ENCODE measurements around the gene CPZ.

Gene CPZ

DNA sequence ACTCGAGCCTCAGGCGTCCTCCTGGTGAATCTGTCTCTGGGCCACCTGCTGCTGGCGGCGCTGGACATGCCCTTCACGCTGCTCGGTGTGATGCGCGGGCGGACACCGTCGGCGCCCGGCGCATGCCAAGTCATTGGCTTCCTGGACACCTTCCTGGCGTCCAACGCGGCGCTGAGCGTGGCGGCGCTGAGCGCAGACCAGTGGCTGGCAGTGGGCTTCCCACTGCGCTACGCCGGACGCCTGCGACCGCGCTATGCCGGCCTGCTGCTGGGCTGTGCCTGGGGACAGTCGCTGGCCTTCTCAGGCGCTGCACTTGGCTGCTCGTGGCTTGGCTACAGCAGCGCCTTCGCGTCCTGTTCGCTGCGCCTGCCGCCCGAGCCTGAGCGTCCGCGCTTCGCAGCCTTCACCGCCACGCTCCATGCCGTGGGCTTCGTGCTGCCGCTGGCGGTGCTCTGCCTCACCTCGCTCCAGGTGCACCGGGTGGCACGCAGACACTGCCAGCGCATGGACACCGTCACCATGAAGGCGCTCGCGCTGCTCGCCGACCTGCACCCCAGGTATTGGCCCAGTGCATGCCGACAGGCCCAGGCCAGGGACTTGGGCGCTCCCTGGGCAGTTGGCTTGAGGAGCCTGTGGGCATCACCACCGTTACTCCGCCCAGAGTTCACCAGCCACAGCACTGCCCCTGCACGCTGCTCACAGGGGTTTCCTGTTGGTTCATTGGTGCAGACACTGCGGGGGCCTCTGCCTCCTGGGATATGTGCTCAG lies 11.3 kb upstream of the CPZ start:
- no peak for DNase-seq

DNA sequence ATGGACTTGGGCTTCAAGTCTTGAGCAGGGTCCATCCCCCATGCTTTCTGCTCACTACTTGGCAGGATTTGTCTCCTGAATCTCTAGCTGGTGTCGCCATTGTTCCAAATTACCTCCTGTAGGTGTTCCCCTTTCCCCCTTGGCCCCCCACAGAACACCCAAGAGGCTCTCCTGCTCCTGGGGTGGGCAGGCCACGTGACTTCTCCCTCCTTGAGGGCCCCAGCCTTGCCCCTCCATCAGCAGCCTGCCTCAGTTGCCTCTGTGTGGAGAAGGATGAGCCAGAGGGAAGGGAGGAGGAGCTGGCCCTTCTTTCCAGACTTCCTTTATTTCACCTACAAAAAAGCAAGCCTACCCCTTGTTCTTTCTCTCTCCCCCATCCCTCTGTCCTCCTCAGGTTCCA lies 10.5 kb upstream of the CPZ start:
- DNase-seq, result no peak

DNA sequence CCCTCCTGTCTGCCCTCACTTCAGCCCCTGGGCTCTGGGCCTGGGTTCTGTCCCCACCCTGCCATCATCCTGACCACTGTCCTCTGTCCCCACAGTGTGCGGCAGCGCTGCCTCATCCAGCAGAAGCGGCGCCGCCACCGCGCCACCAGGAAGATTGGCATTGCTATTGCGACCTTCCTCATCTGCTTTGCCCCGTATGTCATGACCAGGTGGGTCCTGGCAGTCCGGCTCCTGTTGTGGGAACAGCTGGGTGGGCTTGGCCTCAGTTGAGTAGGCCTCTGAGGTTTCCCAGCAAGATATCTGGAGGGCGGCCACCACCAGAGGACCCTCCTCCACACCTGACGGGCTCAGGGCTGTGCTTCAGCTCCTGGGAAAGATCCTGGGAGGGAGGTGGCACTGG lies 10.1 kb upstream of the CPZ start:
- no peak for DNase-seq

DNA sequence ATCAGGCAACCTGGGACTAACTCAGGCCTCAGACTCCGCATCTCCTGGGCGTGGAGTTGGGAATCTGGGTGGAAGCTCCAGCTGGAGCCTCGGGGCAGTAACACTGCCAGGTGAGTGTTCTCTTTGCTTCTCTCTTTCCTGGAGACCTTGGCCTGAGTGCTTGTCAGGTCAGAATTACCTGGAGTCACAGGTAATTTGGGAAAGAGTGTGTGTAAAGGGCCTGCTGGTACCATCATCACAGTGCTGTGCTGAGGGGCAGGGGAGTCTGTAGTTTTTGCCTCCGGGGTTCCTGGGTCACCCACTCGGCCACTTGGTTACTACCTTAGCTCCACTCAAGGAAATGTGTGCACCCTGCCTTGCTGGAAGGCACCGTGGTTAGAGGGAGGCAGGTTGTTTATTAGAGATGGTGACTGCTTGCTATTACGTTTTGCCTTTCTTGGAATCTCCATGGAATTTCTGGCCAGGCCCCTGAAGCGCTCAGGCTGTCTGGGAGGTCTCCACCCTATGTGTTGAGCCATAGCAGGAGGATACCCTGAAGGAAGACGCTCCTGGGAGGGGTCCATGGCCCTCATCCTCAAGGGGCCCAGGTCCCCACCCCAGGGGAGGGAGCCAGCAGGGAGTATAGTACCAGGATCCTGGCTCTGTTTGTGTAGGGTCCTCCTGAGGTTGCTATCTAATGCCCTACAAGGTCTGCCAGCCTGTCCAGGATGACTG lies 9.5 kb upstream of the CPZ start:
- no peak for DNase-seq

DNA sequence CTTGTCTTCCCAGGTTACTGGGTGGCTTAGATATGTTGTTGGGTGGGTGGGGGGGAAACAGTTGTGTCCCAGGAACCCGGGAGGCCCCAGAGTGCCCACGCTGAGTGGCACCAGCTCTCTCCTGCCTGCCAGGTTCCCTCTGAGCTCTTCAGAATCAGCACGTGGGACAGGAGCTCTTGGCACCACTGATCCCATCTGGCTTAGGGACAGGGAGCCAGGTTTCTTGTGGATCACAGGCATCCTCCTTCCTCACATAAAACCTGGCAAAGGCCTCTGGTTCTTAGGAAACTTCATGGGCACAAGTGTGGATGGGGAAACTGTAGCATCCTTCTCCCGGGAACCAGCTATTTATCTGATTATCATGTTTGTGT lies 8.9 kb upstream of the CPZ start:
- DNase-seq, result no peak

DNA sequence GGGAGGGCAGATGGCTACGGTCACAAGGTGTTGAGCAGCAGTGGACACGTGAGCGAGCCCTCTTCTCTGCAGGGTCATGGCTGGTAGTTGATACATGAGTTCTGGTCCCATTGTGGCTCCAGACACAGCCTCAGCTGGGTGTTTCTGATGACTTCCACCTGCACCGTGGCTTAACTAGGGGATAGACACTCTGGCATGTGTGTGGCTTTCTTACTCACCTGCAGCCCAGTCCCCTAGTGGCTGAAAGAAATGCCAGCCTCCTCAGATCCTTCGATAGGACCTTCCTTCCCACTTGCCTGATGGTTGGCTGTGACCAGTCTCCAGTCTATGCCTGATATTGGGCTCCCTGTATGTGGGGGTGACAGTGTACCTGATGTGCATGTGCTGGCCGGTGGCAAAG lies 7.4 kb upstream of the CPZ start:
- no peak for DNase-seq

DNA sequence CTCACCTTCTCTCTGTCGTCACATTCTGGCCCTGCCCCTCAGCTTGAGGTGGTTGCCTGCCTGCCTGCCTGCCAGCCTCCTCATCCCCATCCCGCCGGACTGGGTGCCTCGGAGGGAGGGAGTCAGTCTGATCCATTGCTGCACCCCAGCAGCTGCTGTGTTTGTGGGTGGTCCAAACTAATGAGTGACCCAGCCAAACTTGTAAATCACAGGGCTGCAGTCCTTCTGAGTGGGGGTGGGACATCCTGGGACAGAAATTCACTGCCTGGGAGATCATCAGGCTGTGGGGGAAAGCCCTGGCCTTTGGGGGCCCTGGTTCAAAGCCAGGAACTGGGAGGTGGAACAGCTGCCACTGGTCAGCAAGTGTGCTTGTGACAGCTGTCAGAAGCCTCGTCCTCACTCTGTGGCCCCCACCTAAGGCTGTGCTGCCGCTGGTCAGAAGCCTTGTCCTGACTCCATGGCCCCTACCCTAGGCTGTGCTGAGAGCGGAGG lies 6.8 kb upstream of the CPZ start:
- DNase-seq, result no peak

DNA sequence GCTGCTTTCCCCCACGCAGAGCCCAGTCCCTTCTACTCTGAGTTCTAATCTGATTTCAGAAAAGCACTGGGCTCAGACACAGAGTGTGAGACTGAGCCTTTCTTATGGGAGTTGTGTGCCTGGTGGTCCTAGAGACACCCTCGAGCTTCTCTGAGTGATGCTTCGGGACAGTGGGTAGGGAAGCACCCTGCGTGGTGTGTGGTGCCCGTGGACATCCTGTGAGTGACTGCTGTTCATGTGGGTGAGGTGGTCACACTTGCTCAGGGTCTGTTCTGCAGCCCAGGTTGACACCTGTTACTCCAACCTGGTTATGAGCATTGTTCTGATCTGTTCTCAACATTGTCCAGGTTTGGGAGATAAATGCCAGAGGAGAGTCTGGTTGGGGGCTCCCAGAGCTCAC lies 6.3 kb upstream of the CPZ start:
- no peak for DNase-seq

DNA sequence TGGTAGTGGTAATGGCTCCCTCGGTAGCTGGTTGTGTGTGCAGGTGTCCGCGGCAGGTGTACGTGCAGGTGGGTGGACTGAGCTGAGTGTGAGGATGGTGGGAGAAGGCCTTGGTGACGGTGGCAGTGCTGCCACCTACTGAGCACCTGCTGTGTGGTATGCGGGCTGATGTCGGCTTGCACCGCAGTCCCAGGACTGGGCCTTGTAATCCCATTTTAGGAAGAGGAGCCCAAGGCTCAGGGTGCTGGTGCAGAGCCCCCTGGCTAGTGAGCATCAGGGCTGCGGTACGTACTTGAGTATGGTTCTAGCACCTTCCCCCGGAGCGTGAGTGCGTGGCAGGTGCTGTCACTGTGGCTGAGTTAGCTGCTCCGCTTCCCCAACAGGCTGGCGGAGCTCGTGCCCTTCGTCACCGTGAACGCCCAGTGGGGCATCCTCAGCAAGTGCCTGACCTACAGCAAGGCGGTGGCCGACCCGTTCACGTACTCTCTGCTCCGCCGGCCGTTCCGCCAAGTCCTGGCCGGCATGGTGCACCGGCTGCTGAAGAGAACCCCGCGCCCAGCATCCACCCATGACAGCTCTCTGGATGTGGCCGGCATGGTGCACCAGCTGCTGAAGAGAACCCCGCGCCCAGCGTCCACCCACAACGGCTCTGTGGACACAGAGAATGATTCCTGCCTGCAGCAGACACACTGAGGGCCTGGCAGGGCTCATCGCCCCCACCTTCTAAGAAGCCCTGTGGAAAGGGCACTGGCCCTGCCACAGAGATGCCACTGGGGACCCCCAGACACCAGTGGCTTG lies 5.7 kb upstream of the CPZ start:
- DNase-seq, result no peak

DNA sequence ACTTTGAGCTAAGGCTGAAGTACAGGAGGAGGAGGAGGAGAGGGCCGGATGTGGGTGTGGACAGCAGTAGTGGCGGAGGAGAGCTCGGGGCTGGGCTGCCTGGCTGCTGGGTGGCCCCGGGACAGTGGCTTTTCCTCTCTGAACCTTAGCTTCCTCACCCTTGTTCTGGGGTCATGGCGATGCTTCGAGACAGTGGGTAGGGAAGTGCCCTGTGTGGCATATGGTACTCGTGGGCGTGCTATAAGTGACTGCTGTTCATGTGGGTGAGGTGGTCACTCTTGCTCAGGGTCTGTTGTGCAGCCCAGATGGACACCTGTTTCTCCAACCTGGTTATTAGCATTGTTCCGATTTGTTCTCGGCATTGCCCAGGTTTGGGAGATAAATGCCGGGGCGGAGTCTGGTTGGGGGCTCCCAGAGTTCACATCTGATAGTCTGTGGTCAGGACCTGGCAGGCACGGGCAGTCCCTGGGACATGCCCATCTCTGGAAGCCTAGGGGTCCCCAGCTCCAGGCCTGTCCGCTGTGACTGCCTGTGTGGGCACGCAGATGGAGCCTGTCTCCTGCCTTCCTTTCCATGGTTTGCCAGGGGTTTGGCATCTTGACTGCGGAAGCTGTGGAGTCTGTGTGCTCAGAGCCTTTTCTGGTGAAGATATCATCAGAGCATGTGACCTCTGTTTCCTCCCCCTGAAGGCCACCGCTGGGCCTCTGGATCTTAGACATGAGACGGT lies 4.9 kb upstream of the CPZ start:
- no peak for DNase-seq

DNA sequence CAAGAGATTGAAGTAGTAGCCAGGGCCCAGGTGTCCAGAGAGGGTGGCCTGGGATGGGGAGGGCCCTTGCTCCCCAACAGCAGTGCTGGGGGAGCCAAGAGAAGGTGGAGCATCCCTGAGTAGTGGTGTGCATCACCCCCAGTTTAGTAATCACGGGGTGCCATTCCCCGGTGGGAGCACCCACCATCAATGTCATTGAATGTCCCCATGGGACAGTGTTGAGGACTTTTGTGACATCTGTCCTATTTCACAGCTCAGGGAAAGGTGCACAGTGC lies 4.4 kb upstream of the CPZ start:
- DNase-seq, result no peak

DNA sequence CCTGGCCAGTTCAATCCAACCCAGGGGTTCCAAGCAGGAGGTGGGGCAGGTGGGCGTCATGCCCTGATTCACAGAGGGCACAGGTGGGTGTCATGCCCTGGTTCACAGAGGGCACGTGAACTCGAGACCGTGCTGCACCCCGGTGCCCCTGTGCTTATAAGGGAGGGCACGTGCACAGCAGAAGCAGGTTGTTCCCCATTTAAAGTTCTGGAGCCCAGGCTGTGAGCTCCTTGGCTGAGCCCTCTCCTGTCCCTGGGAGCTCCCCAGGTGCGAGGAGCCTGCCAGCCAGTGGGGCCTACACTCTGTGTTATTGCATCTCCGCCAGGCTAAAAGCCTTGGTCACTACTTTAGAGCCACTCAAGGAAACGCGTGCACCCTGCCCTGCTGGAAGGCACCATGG lies 3.2 kb upstream of the CPZ start:
- DNase-seq, result no peak

DNA sequence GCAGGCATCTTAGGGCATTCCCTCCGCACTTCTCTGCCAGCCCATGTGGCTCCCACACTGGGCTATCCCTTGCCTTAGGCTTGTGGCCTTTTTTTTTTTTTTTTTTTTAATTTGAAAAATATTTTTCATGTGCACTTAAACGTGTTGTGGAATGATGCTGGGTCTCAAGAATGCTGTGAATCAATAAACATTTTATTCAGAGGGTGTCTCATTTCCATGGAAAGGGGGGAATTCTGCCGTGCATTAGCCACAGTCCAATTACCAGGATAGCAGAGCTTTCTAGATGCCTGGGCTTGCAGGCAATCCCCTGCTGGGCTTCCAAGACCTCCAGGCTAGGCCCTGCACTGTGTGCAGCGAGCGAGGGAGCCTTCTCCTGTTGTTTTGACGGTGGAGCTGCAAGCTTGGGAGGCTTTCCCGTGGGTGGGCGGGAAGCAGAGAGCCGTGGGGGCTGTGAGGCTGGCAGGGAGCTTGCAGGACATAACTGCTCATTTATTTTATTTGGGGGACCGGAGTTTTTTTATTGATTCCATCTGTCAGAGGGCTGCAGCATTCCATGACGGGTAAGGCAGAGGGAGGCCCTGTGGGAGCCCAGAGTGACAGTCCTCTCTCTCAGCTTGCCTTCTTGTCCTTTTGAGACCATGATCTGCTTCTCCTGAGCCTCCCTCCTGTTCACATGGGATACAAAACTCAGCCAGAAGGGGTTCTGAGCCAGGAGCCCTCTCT lies 2.6 kb upstream of the CPZ start:
- DNase-seq, result no peak

DNA sequence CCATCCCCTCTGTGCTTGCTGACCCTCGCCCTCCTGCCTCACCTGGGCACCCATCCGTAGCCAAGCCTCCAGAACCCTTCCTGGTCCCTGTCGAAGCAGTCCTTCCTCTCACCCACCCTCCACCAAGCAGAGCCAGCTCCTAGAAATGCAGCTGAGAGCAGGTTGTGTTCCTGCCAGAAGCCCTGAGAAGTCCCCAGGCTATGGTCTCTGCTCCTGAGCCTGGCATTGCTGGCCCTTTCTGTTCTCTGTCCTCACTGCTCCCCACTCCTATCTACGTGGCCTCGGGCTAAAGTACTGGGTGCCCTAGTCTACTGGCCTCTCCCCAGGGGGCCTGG lies 2.1 kb upstream of the CPZ start:
- no peak for DNase-seq

DNA sequence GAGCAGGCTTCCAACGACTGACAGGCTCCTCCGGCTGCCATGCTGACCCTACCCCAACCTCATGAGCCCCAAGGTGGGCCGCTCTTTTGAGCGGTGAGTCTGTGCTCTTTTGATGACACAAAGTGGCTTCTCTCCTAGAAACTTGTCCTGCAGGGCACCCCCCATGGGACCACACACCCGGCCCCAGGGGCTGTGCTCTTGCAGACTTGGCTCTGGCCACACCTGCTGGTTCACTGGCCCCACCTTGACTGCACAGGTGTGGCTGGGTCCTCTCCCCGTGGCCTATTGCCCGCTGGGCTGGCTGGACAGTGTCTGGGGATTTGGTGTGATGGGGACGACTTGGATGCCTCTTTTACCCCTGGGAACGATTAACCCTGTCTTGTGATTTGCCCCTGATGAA lies 1.5 kb upstream of the CPZ start:
- DNase-seq, result no peak

DNA sequence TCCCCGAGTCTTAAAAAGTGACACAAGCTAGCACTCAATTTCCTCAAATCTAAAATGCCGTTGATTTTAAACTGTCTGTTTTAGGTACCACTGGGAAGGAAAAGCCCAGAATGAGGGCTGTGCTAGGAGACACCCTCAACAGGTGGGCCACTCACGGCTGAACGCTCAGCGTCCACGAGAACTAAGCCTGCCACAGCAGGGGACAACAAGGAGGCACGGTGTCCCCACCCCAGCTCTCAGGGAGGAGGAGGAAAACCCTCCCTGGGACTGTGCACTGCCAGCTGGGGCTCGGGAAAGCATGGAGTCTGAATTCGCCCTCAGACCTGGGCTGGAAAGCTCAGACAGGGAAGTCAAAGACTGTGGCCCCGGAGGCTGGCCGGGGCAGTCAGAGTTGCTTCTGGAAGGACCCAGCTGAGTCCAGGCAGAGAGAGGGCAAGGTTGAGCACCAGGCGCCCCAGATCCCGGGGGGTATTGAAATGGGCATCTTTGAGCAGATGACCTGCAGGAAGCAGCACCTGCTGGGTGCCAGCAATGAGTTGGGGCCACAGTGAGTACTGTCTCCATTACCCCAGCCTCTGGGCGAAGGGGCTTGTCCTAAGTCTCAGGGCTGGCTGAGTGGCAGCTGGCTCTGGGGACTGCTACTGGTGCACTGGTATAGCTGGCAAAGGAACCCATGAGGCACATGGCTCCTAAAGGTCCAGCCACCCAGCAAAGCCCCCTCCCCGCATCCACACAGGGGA lies 769 bp upstream of the CPZ start:
- DNase-seq, result no peak

DNA sequence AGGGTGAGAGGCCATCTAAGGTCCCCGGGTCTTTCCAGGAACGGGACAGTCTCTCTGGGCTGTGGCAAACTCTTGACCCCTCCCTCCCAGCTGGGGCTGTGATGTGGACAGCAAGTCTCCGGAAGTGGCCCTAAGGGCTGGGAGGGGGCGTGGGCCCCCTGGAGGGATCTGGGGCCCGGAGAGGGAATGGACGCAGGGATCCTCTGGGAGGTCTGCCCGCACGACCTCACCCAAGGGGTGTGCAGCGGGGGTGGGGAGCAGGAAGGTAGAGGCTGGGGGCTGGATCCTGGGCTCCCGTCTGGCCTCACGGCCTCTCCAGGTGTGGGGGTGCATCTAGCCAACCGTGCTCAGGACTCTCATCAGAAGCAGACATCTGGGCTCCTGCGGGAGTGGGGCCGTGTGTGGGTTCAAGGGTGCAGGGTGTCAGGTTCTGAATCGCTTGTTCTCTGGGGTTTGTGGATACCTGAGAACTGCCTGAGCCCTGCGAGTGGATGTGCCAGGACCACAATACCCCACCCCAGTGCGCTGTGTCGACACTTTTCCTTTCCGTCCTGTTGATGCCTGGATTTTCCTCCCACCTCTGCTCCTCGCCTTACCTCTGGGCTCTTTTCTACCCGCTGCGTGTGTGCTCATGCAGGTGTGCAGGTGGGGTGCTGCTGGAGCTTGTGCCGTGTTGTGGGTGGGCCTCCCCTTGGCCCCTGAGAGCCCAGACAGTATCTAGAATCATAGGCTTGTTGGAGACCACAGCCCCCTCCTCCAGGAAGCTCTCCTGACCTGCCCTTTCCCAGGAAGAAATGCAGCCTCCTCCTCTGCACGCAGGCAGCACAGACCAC lies 915 bp downstream of the CPZ start:
- DNase-seq, result no peak

DNA sequence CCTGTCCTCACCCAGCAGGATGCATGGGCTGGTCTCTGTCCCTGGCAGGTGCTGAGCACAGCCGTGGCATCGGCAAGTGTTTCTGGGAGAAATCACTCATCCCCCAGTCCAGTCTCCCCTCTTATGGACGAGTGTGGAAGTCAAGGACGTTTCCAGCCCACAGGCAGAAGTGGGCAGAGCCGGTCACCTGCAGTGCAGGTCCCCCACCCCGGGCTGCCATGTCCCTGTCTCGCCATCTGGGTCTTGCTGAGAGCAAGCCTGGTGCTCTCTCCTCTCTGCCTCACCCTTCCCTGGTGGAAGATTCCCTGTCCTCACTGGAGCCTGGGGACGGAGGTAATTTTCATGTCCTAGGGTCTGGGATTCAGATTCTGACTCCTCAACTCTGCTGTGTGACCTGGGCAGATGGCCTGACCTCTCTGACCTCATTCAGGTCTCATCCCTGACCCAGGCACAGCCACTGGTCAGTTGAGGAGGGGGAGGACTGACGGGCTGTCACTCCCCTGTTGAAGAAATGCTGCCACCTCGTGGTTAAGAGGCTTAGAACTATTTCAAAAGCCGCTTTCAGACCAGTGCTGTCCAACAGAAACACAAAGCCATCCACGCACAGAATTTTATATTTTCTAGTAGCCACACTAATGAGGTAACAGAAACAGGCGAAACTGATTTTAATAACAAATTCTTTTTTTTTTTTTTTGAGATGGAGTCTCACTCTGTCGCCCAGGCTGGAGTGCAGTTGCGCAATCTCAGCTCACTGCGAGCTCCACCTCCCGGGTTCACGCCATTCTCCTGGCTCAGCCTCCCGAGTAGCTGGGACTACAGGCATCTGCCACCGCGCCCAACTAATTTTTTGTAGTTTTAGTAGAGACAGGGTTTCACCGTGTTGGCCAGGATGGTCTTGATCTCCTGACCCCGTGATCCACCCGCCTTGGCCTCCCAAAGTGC lies 1.8 kb downstream of the CPZ start:
- DNase-seq, result no peak

DNA sequence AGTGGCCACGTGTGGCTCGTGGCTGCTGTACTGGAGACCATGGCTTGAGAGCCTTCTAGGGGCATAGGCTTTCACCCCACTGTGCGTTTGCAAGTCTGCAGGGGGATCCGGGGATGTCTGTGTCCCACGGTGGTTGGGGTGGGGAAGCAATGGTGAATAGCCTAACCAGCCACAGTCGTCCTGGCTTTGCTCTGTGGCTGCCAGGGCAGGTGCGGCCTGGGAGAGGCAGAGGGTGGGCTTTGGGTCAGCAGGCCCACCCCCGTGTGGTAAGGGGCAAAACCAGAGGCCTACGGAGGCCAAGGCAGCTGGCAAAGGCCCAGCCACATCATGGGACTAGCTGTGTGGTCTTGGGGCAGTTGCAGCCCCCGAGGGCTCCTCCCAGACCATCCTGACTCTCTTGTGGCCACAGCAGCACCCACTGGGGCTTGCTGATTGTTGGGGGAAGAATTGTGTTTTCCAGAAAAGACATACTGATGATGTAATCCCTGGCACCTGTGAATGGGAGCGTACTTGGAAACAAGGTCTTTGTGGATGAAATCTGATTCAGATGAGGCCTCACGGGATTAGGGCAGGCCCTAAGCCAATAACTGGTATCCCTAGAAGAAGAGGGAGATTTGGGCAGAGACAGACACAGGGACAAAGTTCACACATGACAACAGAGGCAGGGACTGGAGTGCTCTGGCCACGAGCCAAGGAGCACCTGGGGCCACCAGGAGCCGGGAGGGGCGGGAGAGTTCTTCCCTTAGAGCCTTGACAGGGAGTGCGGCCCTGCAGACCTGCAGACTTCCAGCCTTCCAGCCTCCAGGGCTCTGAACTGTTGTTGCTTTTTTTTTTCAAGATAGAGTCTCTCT lies 2.9 kb downstream of the CPZ start:
- no peak for DNase-seq

Measured in NCI-H187 treated with DMSO at 0.1 percent for 48 hours (cell line).